ENCODE data around the gene TNN. TPM values are rescaled to one million over a fixed set of nuclear protein-coding genes. Genes with fewer than 3 reads are reported as not detected.

The TNN gene
- total RNA-seq, 1 experiment from 2014 or later = not detected

- Histone ChIP-seq H2AFZ (ENCODE audit: low read length) (no peak overlapping the region), H3F3A (ENCODE audit: low read length, unreplicated experiment) (no peaks in the 10 kb centered on the region), H3K9me3 (ENCODE audit: low read length) (no peaks in the 10 kb centered on the region), H3K4me3 (ENCODE audit: low read length) (no peak overlapping the region), H3K79me2 (ENCODE audit: low read length) (no peaks in the 10 kb centered on the region), H3K36me3 (ENCODE audit: low read depth, low read length) (no peaks in the 10 kb centered on the region), H3K9ac (ENCODE audit: low read length) (no peak overlapping the region), H3K4me1 (ENCODE audit: insufficient read depth, low read length) (peaks cover 22% of the 10 kb centered on the region), H3K27ac (ENCODE audit: low read length) (no peak overlapping the region), H3K4me2 (ENCODE audit: low read length) (no peak overlapping the region), H3K27me3 (ENCODE audit: low read length) (no peaks in the 10 kb centered on the region), H4K20me1 (ENCODE audit: low read length) (no peaks in the 10 kb centered on the region), H3K9me2 (replicated peaks; ENCODE audit: low read length) (no peaks in the 10 kb centered on the region)
- TF ChIP-seq EZH2phosphoT487 (IDR thresholded peaks at IDR 0.05; ENCODE audit: borderline replicate concordance, low read length) (no peak), EZH2 (IDR thresholded peaks at IDR 0.05; ENCODE audit: low read length, unreplicated experiment) (no peak)
- TF ChIP-seq, protein P1, sequence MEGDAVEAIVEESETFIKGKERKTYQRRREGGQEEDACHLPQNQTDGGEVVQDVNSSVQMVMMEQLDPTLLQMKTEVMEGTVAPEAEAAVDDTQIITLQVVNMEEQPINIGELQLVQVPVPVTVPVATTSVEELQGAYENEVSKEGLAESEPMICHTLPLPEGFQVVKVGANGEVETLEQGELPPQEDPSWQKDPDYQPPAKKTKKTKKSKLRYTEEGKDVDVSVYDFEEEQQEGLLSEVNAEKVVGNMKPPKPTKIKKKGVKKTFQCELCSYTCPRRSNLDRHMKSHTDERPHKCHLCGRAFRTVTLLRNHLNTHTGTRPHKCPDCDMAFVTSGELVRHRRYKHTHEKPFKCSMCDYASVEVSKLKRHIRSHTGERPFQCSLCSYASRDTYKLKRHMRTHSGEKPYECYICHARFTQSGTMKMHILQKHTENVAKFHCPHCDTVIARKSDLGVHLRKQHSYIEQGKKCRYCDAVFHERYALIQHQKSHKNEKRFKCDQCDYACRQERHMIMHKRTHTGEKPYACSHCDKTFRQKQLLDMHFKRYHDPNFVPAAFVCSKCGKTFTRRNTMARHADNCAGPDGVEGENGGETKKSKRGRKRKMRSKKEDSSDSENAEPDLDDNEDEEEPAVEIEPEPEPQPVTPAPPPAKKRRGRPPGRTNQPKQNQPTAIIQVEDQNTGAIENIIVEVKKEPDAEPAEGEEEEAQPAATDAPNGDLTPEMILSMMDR (conservative IDR thresholded peaks at IDR 0.05; ENCODE audit: low read depth, low read length) = no peak
- intact Hi-C loops (cut with micrococcal nuclease) = loop anchor here (5.0 kb wide), 2 partner anchors 116 to 1734 kb away; no protein-coding TSS in a partner anchor
- DNase-seq (no peak), ATAC-seq (no peak)
- ChIA-PET POLR2A (ENCODE audit: unreplicated experiment) (no interaction called here), CTCF (interaction anchor here (0.8 kb wide), 1 partner anchor 170 kb away, joined by 4 read pairs; no protein-coding TSS in a partner anchor)
- BruUV-seq (replicated peaks) = no TSS peak
Measured at GRCh38 chr1:175148068-175148467, 80.4 kb downstream of the TNN start.

DNA sequence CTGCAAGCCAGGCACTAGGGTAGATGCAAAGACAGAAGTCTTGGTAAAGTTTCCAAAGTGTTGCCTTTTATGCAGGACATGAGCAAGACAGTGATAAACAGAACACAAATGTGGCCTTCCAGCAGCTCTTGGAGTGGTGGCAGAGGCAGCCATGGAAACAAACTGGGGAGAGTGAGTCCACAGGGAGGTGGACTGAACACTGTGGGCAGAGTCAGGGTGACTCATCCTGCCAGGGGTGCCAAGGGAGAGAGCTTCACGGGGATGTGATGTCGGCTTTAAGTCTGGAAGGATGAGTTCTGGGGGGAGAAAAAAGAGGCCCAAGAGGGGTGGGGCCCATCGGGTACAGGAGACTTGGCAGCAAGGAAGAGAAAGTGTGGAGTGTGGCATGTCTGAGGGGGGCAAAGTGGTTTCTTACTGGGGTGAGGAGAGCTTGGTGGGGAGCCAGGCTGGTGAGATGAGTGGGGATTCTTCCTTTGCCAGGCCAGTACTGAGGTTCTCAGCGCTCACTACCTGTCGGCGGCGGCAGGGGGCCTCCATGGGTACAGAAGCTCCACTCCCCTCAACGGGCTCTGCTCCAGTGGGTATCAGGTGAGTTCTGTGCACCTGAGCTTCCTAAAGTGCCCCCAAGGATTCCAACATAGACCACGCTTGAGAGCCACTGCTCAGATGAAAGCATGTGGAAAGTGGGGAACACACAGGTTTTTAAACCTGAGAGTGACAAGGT is 83.1 kb downstream of the TNN start:
- BruUV-seq (replicated peaks) = no TSS peak
- Histone ChIP-seq H3K9me3 (ENCODE audit: low read length) (no peaks in the 10 kb centered on the region), H3K27me3 (ENCODE audit: low read length) (no peaks in the 10 kb centered on the region), H3K4me2 (ENCODE audit: low read length) (0 out of 2 replicates have a peak overlapping the region, but pooled peaks have one; percentile 6), H3F3A (ENCODE audit: low read length, unreplicated experiment) (no peaks in the 10 kb centered on the region), H3K79me2 (ENCODE audit: low read length) (no peaks in the 10 kb centered on the region), H3K4me3 (ENCODE audit: low read length) (no peak overlapping the region), H2AFZ (ENCODE audit: low read length) (peak overlapping the region; percentile 29; the same call in 1 of the 2 replicates), H4K20me1 (ENCODE audit: low read length) (no peaks in the 10 kb centered on the region), H3K4me1 (ENCODE audit: insufficient read depth, low read length) (peaks cover 18% of the 10 kb centered on the region), H3K27ac (ENCODE audit: low read length) (no peak overlapping the region), H3K9me2 (replicated peaks; ENCODE audit: low read length) (no peaks in the 10 kb centered on the region), H3K9ac (ENCODE audit: low read length) (no peak overlapping the region), H3K36me3 (ENCODE audit: low read depth, low read length) (no peaks in the 10 kb centered on the region; the same call in 1 of the 2 replicates)
- POLR2A ChIA-PET (ENCODE audit: unreplicated experiment) = interaction anchor here (0.7 kb wide), 1 partner anchor 306 kb away, joined by 3 read pairs; no protein-coding TSS in a partner anchor
- no peak for TF ChIP-seq EZH2phosphoT487 (IDR thresholded peaks at IDR 0.05; ENCODE audit: borderline replicate concordance, low read length)
- TF ChIP-seq EZH2 (IDR thresholded peaks at IDR 0.05; ENCODE audit: low read length, unreplicated experiment) = no peak
- TF ChIP-seq, protein P1 (conservative IDR thresholded peaks at IDR 0.05; ENCODE audit: low read depth, low read length) = no peak
- CTCF ChIA-PET = interaction anchor here (1.2 to 1.4 kb wide), 2 partner anchors 121 to 169 kb away, joined by 5 to 21 read pairs; no protein-coding TSS in a partner anchor
- peak; percentile 64 for DNase-seq
- intact Hi-C loops (cut with micrococcal nuclease) = no loop called here
- ATAC-seq = peak; percentile 68
